ENCODE measurements around the gene EMID1. TPM values are rescaled to one million over a fixed set of nuclear protein-coding genes. Genes with fewer than 3 reads are reported as not detected.
A peak's percentile ranks its signal among the peaks of the same experiment; 100 is the strongest.

EMID1 gene
- total RNA-seq, 1 experiment from 2014 or later: 10.0 TPM

- Histone ChIP-seq H3K4me3 (ENCODE audit: low read depth, low read length) (no peak overlapping the region), H3K27me3 (replicated peaks; ENCODE audit: control insufficient read depth, insufficient read depth, low read length) (no peaks in the 10 kb centered on the region), H3K4me1 (no peaks in the 10 kb centered on the region), H3K36me3 (ENCODE audit: control insufficient read depth, insufficient read depth, low read length) (no peaks in the 10 kb centered on the region; the same call in 1 of the 2 replicates), H3K9me3 (no peaks in the 10 kb centered on the region)
- TF ChIP-seq CTCF (IDR thresholded peaks at IDR 0.05; ENCODE audit: insufficient read depth in 1 of 2, low read depth in 1 of 2, low read length in 1 of 2, severe bottlenecking in 1 of 2, unreplicated experiment in 1 of 2): no peak
- ChIA-PET CTCF (interaction anchor here (0.5 to 1.5 kb wide), 4 partner anchors 11 to 56 kb away, joined by 4 to 10 read pairs (median 4); no protein-coding TSS in a partner anchor), POLR2A (no interaction called here)
- Mint-ChIP-seq H3K9me3 (ENCODE audit: unreplicated experiment) (no peaks in the 10 kb centered on the region), H3K27me3 (ENCODE audit: insufficient read depth, unreplicated experiment) (no peaks in the 10 kb centered on the region), H3K4me1 (ENCODE audit: low read depth, unreplicated experiment) (no peaks in the 10 kb centered on the region), H3K4me3 (ENCODE audit: unreplicated experiment) (no peak overlapping the region), H3K27ac (ENCODE audit: unreplicated experiment) (no peak overlapping the region), H3K36me3 (ENCODE audit: insufficient read depth, unreplicated experiment) (no peaks in the 10 kb centered on the region)
- BruUV-seq (replicated peaks): no TSS peak
- intact Hi-C loops (cut with micrococcal nuclease; ENCODE audit: unreplicated experiment): no loop called here
- DNase-seq: no peak
Observed at GRCh38 chr22:29258407-29259252, 52.9 kb downstream of the EMID1 start.

GRCh38 chr22:29259253-29259899, 53.7 kb downstream of the EMID1 start:
- Mint-ChIP-seq H3K4me1 (ENCODE audit: low read depth, unreplicated experiment) (no peaks in the 10 kb centered on the region), H3K9me3 (ENCODE audit: unreplicated experiment) (no peaks in the 10 kb centered on the region), H3K27ac (ENCODE audit: unreplicated experiment) (no peak overlapping the region), H3K4me3 (ENCODE audit: unreplicated experiment) (no peak overlapping the region), H3K36me3 (ENCODE audit: insufficient read depth, unreplicated experiment) (no peaks in the 10 kb centered on the region), H3K27me3 (ENCODE audit: insufficient read depth, unreplicated experiment) (no peaks in the 10 kb centered on the region)
- no peaks in the 10 kb centered on the region; the same call in none of the 2 replicates for H3K36me3 ChIP-seq (ENCODE audit: control insufficient read depth, insufficient read depth, low read length)
- DNase-seq: peak in 1 of 2 experiments; percentile 52
- intact Hi-C loops (cut with micrococcal nuclease; ENCODE audit: unreplicated experiment): no loop called here
- no peak overlapping the region for H3K4me3 ChIP-seq (ENCODE audit: low read depth, low read length)
- peak; percentile 16 to 32 for TF ChIP-seq CTCF (IDR thresholded peaks at IDR 0.05; ENCODE audit: insufficient read depth in 1 of 2, low read depth in 1 of 2, low read length in 1 of 2, severe bottlenecking in 1 of 2, unreplicated experiment in 1 of 2)
- ChIA-PET CTCF (interaction anchor here (0.5 to 1.5 kb wide), 7 partner anchors 12 to 261 kb away, joined by 4 to 10 read pairs (median 4); partner anchors contain the start of gene EMID1), POLR2A (no interaction called here)
- H3K9me3 ChIP-seq: no peaks in the 10 kb centered on the region
- H3K4me1 ChIP-seq: no peaks in the 10 kb centered on the region
- no peaks in the 10 kb centered on the region for H3K27me3 ChIP-seq (replicated peaks; ENCODE audit: control insufficient read depth, insufficient read depth, low read length)
- BruUV-seq (replicated peaks): no TSS peak

- Histone ChIP-seq H3K9me3 (no peaks in the 10 kb centered on the region), H3K4me1 (no peaks in the 10 kb centered on the region), H3K27me3 (replicated peaks; ENCODE audit: control insufficient read depth, insufficient read depth, low read length) (no peaks in the 10 kb centered on the region), H3K4me3 (ENCODE audit: low read depth, low read length) (no peak overlapping the region), H3K36me3 (ENCODE audit: control insufficient read depth, insufficient read depth, low read length) (peaks cover under 1% of the 10 kb centered on the region)
- TF ChIP-seq CTCF (IDR thresholded peaks at IDR 0.05; ENCODE audit: insufficient read depth in 1 of 2, low read depth in 1 of 2, low read length in 1 of 2, severe bottlenecking in 1 of 2, unreplicated experiment in 1 of 2): no peak
- POLR2A ChIA-PET: no interaction called here
- DNase-seq: no peak
- Mint-ChIP-seq H3K4me1 (ENCODE audit: low read depth, unreplicated experiment) (no peaks in the 10 kb centered on the region), H3K9me3 (ENCODE audit: unreplicated experiment) (no peaks in the 10 kb centered on the region), H3K4me3 (ENCODE audit: unreplicated experiment) (no peak overlapping the region), H3K36me3 (ENCODE audit: insufficient read depth, unreplicated experiment) (no peaks in the 10 kb centered on the region), H3K27ac (ENCODE audit: unreplicated experiment) (no peak overlapping the region), H3K27me3 (ENCODE audit: insufficient read depth, unreplicated experiment) (no peaks in the 10 kb centered on the region)
- CTCF ChIA-PET: interaction anchor here (0.6 to 1.5 kb wide), 6 partner anchors 15 to 260 kb away, joined by 4 to 5 read pairs (median 4); partner anchors contain the start of gene EMID1
- intact Hi-C loops (cut with micrococcal nuclease; ENCODE audit: unreplicated experiment): no loop called here
- no TSS peak for BruUV-seq (replicated peaks)
Observed at GRCh38 chr22:29260031-29260560, 54.4 kb downstream of the EMID1 start.
